ENCODE results near the gene ACOT11.
A peak's percentile ranks its signal among the peaks of the same experiment; 100 is the strongest.

DNA sequence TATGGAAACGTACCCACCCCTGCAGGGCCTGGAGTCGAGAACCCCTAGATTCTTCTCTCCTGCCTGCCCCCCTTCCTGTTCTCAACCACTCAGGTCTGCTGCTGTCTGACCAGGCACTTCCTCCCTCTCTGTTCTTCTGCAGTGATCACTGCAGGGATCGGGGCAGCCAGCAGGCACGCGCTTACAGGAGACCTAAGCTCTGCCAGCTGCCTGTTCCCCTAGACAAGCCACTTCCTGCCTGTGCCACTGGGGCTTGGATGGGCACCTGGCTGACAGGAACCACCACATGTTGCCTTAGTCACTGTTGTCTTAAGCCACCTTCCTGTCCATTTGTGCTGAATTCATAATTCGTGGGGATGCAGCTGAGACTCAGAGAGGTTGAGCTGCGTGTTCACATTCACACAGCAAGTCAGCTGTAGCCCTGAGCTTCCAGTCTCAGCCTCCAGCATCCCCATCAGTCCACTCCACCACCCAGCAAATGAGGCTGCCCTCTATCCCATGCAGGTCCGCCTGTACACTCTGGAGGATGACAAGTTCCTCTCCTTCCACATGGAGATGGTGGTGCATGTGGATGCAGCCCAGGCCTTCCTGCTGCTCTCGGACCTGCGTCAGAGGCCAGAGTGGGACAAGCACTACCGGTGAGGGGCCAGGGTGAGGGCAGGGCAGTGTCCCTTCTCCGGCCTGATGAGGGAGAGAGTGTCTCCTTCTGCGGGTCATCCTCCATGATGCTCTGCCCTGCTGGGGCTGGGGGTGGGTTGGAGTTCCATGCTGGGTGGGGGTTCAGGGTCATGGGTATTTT, 56.7 kb downstream of the ACOT11 start:
- TF ChIP-seq POLR2A (IDR thresholded peaks at IDR 0.05) (no peak), CTCF (IDR thresholded peaks at IDR 0.05) (peak in 1 of 6 experiments; percentile 8)
